Measurements from ENCODE around the gene RXYLT1.
"Not testable (repeated sequence)": the region's sequence is repeated elsewhere in the genome, so short reads cannot be mapped to it uniquely, and the experiment has no call there.

The RXYLT1 gene

GRCh38 chr12:63779498-63780481, at the start of gene RXYLT1:
RXYLT1 (plus strand) TSS chr12:63779909; CDS start chr12:63779961, 52 bp downstream.
- DNase-seq (ENCODE audit: low read depth in 3 of 3, low spot score in 1 of 3): peak; percentile 65 to 79 (median 76)

GRCh38 chr12:63732779-63733178, 46.9 kb upstream of the RXYLT1 start:
- not testable (repeated sequence) for DNase-seq (ENCODE audit: low read depth in 3 of 3, low spot score in 1 of 3)

- DNase-seq (ENCODE audit: low read depth in 3 of 3, low spot score in 1 of 3): not testable (repeated sequence)
These were observed 46.1 kb upstream of the RXYLT1 start for GRCh38 chr12:63733585-63733984.

GRCh38 chr12:63740551-63740950, 39.2 kb upstream of the RXYLT1 start:
- DNase-seq (ENCODE audit: low read depth in 3 of 3, low spot score in 1 of 3): not testable (repeated sequence)

- DNase-seq (ENCODE audit: low read depth in 3 of 3, low spot score in 1 of 3): not testable (repeated sequence)
These were observed 38.3 kb upstream of the RXYLT1 start for GRCh38 chr12:63741431-63741830.

GRCh38 chr12:63744110-63744509, 35.6 kb upstream of the RXYLT1 start:
- DNase-seq (ENCODE audit: low read depth in 3 of 3, low spot score in 1 of 3): not testable (repeated sequence)

GRCh38 chr12:63746470-63746869, 33.2 kb upstream of the RXYLT1 start:
- DNase-seq (ENCODE audit: low read depth in 3 of 3, low spot score in 1 of 3): not testable (repeated sequence)

GRCh38 chr12:63747136-63747535, 32.6 kb upstream of the RXYLT1 start:
- DNase-seq (ENCODE audit: low read depth in 3 of 3, low spot score in 1 of 3): not testable (repeated sequence)

- DNase-seq (ENCODE audit: low read depth in 3 of 3, low spot score in 1 of 3): no peak
These were observed 32.2 kb upstream of the RXYLT1 start for GRCh38 chr12:63747553-63747952.

GRCh38 chr12:63752283-63752682, 27.4 kb upstream of the RXYLT1 start:
- DNase-seq (ENCODE audit: low read depth in 3 of 3, low spot score in 1 of 3): no peak

GRCh38 chr12:63752841-63753240, 26.9 kb upstream of the RXYLT1 start:
- DNase-seq (ENCODE audit: low read depth in 3 of 3, low spot score in 1 of 3): no peak

- DNase-seq (ENCODE audit: low read depth in 3 of 3, low spot score in 1 of 3): no peak
These were observed 26.0 kb upstream of the RXYLT1 start for GRCh38 chr12:63753743-63754142.

- DNase-seq (ENCODE audit: low read depth in 3 of 3, low spot score in 1 of 3): no peak
These were observed 15.2 kb upstream of the RXYLT1 start for GRCh38 chr12:63764481-63764880.

- no peak for DNase-seq (ENCODE audit: low read depth in 3 of 3, low spot score in 1 of 3)
These were observed 13.2 kb upstream of the RXYLT1 start for GRCh38 chr12:63766498-63766897.

- no peak for DNase-seq (ENCODE audit: low read depth in 3 of 3, low spot score in 1 of 3)
These were observed 9.3 kb upstream of the RXYLT1 start for GRCh38 chr12:63770375-63770774.

GRCh38 chr12:63777340-63777739, 2.4 kb upstream of the RXYLT1 start:
- DNase-seq (ENCODE audit: low read depth in 3 of 3, low spot score in 1 of 3): no peak

GRCh38 chr12:63782466-63782865, 2.8 kb downstream of the RXYLT1 start:
- DNase-seq (ENCODE audit: low read depth in 3 of 3, low spot score in 1 of 3): no peak

- no peak for DNase-seq (ENCODE audit: low read depth in 3 of 3, low spot score in 1 of 3)
These were observed 7.6 kb downstream of the RXYLT1 start for GRCh38 chr12:63787306-63787705.

GRCh38 chr12:63790608-63790945, 10.9 kb downstream of the RXYLT1 start:
- no peak for DNase-seq (ENCODE audit: low read depth in 3 of 3, low spot score in 1 of 3)

GRCh38 chr12:63792338-63792737, 12.6 kb downstream of the RXYLT1 start:
- no peak for DNase-seq (ENCODE audit: low read depth in 3 of 3, low spot score in 1 of 3)

GRCh38 chr12:63795032-63795687, 15.5 kb downstream of the RXYLT1 start:
- no peak for DNase-seq (ENCODE audit: low read depth in 3 of 3, low spot score in 1 of 3)

GRCh38 chr12:63795944-63796343, 16.2 kb downstream of the RXYLT1 start:
- DNase-seq (ENCODE audit: low read depth in 3 of 3, low spot score in 1 of 3): no peak
